CD4-positive, alpha-beta T cell treated with Interleukin-15 for 1 hour (primary cell): Measurements from ENCODE around the gene ACOT8.
"Not testable (repeated sequence)": the region's sequence is repeated elsewhere in the genome, so short reads cannot be mapped to it uniquely, and the experiment has no call there.

Experiments
- DNase-seq: peaks from one replicate; pipeline ENCODE4 v3.0.0-alpha.2; 2020

Gene ACOT8

GRCh38 chr20:45857114-45857881 is at the start of gene ACOT8, which contains the start of gene ZSWIM3:
Gene ACOT8, minus strand, starts transcription at chr20:45857392. Its CDS starts 77 bp downstream, at chr20:45857315.
Gene ZSWIM3, plus strand, starts transcription at chr20:45857614. Its CDS starts 212 bp downstream, at chr20:45857826.
- peak; percentile 98 for DNase-seq

GRCh38 chr20:45905505-45906079 is 48.4 kb upstream of the ACOT8 start:
- no peak for DNase-seq

- no peak for DNase-seq
Measured at GRCh38 chr20:45904583-45905504, 47.7 kb upstream of the ACOT8 start.

GRCh38 chr20:45902199-45902701 is 45.1 kb upstream of the ACOT8 start:
- no peak for DNase-seq

- DNase-seq: not testable (repeated sequence)
Measured at GRCh38 chr20:45901332-45901731, 44.1 kb upstream of the ACOT8 start.

GRCh38 chr20:45899046-45899835 is 42.0 kb upstream of the ACOT8 start:
- DNase-seq: no peak

- DNase-seq: no peak
Measured at GRCh38 chr20:45898285-45898684, 41.1 kb upstream of the ACOT8 start.

GRCh38 chr20:45897692-45898091 is 40.5 kb upstream of the ACOT8 start:
- no peak for DNase-seq

- DNase-seq: no peak
Measured at GRCh38 chr20:45897289-45897688, 40.1 kb upstream of the ACOT8 start.

GRCh38 chr20:45896641-45897161 is 39.5 kb upstream of the ACOT8 start:
- DNase-seq: no peak

- no peak for DNase-seq
Measured at GRCh38 chr20:45894797-45895196, 37.6 kb upstream of the ACOT8 start.

GRCh38 chr20:45893831-45894230 is 36.6 kb upstream of the ACOT8 start:
- no peak for DNase-seq

- DNase-seq: no peak
Measured at GRCh38 chr20:45892828-45893500, 35.8 kb upstream of the ACOT8 start.

- no peak for DNase-seq
Measured at GRCh38 chr20:45892049-45892825, 35.0 kb upstream of the ACOT8 start.

GRCh38 chr20:45890985-45891983 is 34.1 kb upstream of the ACOT8 start, which contains the start of the genes CTSA and NEURL2:
Gene CTSA, plus strand, starts transcription at chr20:45891335. Its CDS starts 234 bp downstream, at chr20:45891569.
Gene NEURL2, minus strand, starts transcription at chr20:45891208. Its CDS starts 217 bp downstream, at chr20:45890991.
- DNase-seq: peak; percentile 81

GRCh38 chr20:45890077-45890984 is 33.1 kb upstream of the ACOT8 start:
- DNase-seq: peak; percentile 61

- DNase-seq: no peak
Measured at GRCh38 chr20:45888681-45889080, 31.5 kb upstream of the ACOT8 start.

GRCh38 chr20:45887346-45887715 is 30.1 kb upstream of the ACOT8 start, which contains the start of gene SPATA25:
Gene SPATA25, minus strand, starts transcription at chr20:45887622. Its CDS starts 32 bp downstream, at chr20:45887590.
- no peak for DNase-seq
